ENCODE measurements around the gene SYNE1.

SYNE1 gene

DNA sequence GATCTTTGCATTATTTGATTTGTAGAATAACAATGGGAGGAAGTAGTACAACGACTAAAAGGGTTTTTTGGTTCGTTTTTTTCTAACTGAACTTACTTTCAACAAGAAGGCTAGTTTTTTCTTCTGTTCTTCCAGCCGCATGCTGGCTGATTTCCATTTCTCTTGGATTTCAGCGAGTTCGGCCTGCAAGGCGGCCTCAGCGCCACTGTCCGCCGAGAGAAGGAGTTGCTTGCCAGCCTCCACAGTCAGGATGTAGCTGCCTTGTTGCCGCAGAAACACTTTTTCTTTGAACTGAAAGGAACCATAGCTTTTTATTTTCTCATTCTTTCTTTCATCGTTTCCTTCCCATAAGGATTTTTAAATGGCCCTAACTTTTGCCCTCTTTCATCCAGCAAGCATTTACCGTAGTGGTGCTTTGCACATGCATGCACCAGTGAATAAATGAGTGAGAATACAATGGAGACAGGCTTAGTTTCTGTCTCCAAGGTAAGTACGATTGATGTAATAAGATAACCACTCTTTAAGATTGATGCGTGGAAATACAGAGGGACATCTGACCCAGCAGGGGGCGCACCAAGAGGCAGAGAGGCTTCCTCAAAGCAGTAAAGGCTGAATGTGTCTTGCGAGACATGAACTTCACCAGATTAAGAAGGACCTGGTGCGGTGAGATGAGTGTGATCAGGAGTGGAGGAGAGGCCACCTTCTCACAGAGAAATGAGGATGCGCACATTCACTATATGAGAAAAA is 430.9 kb downstream of the SYNE1 start:
- H3K4me3 Mint-ChIP-seq = no peak overlapping the region
- CTCF ChIA-PET = interaction anchor here (1.1 to 1.7 kb wide), 2 partner anchors 9 to 515 kb away, joined by 4 read pairs; no protein-coding TSS in a partner anchor
- no peaks in the 10 kb centered on the region for H3K27me3 Mint-ChIP-seq
- H3K9me3 Mint-ChIP-seq = no peaks in the 10 kb centered on the region
- H3K27ac Mint-ChIP-seq = no peak overlapping the region
- no peaks in the 10 kb centered on the region for H3K4me1 Mint-ChIP-seq
- peaks cover 52% of the 10 kb centered on the region for H3K36me3 Mint-ChIP-seq
- peak; percentile 67 for DNase-seq

DNA sequence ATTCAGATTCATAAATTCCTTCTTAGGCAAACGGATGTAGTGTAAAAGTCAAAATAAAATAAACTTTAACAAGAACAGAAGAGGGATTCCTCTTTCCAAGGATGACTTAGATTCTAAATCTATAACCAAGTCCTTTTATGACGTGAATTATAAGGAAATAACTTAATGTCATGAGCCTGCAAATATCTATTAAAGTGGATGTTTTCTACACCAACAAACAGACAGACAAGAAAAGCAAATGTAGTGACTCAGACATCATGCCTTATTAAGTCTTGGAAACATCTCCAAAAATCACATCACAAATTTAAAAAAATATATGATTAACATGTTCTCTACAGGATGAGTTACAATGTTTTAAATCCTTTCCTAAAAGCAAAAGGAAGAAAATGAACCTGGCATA is 432.6 kb downstream of the SYNE1 start:
- Mint-ChIP-seq H3K9me3 (no peaks in the 10 kb centered on the region), H3K4me1 (no peaks in the 10 kb centered on the region), H3K27me3 (no peaks in the 10 kb centered on the region), H3K4me3 (no peak overlapping the region), H3K27ac (no peak overlapping the region), H3K36me3 (peaks cover 57% of the 10 kb centered on the region)
- DNase-seq = no peak
- CTCF ChIA-PET = no interaction called here

DNA sequence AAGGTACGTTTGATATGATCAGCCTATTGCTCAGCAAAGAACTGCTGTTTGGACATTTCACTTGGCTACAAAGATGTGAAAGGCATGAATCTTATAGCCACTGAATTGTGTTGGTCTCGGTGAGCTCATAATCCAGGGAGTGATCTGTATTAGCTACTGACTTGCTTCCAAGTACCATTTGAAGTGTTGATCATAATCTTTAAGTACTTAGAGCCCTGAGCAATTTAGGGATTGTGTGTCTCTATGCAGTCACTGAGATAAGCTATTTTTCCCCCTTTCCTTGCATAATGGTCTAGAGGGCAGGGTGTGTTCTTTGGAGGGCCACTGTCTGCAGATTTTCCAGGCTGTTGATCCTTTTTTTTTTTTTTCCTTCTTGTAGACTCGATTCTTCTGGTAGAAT is 436.0 kb downstream of the SYNE1 start:
- no peak for DNase-seq
- H3K9me3 Mint-ChIP-seq = peaks cover 1% of the 10 kb centered on the region
- H3K27ac Mint-ChIP-seq = no peak overlapping the region
- H3K27me3 Mint-ChIP-seq = no peaks in the 10 kb centered on the region
- no peak overlapping the region for H3K4me3 Mint-ChIP-seq
- peaks cover 10% of the 10 kb centered on the region for H3K4me1 Mint-ChIP-seq
- H3K36me3 Mint-ChIP-seq = peaks cover 68% of the 10 kb centered on the region
- CTCF ChIA-PET = no interaction called here

DNA sequence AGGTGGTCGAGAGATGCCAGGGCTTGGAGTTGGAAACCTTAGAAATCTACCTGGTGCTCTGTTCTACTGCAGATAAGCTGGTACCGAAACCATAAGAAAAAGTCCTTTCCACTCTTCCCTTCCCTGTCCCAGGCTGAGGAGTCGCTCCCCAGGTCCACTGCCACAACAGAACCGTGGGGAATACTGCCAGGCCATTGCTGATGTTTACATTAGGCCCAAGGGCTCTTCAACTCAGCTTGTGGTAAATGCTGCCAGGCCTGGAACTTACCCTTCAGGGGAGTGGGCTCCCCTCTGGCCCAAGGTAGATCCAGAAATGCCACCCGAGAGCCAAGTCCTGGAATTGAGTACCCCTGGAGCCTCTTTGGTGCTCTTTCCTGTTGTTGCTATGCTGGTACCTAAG is 441.3 kb downstream of the SYNE1 start:
- Mint-ChIP-seq H3K36me3 (peaks cover 68% of the 10 kb centered on the region), H3K27ac (no peak overlapping the region), H3K9me3 (peaks cover 26% of the 10 kb centered on the region), H3K27me3 (no peaks in the 10 kb centered on the region), H3K4me1 (peaks cover 10% of the 10 kb centered on the region), H3K4me3 (no peak overlapping the region)
- CTCF ChIA-PET = no interaction called here
- no peak for DNase-seq

DNA sequence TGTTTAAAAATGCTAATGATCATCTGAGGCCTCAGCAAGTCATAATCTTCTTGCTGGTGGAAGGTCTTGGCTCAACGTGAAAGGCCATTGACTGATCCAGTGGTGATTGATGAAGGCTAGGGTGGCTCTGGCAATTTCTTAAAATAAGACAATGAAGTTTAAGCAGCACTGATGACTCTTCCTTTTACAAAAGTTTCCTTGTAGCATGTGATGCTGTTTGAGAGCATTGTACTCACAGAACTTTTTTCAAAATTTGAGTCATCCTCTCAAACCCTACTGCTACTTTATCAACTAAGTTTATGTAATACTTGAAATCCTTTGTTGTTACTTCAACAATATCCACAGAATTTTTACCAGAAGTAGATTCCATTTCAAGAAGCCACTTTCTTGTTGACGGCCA is 447.4 kb downstream of the SYNE1 start:
- Mint-ChIP-seq H3K27ac (no peak overlapping the region), H3K4me3 (no peak overlapping the region), H3K9me3 (peaks cover 16% of the 10 kb centered on the region), H3K4me1 (peaks cover 33% of the 10 kb centered on the region), H3K27me3 (no peaks in the 10 kb centered on the region), H3K36me3 (peaks cover 63% of the 10 kb centered on the region)
- CTCF ChIA-PET = no interaction called here
- DNase-seq = no peak

DNA sequence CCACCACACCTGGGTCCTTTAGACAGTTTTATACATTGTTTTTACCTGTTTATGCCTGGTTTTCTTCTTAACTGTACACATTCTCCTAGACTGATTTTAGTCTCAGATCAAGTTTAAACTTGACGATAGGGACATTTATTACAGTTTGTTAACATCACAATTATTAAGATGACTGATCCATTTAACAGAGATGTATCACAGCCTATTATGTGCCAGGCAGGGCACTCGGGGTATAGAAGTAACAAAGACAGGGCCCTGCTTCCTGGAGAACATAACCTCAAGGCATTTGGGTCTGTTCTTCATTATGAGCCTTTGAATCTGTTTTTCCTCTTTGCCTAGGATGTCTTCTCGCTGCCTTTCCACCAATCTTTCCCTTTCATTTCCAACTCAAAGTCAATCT is 449.2 kb downstream of the SYNE1 start:
- Mint-ChIP-seq H3K27me3 (no peaks in the 10 kb centered on the region), H3K27ac (no peak overlapping the region), H3K9me3 (peaks cover 8% of the 10 kb centered on the region), H3K4me1 (peaks cover 42% of the 10 kb centered on the region), H3K36me3 (peaks cover 61% of the 10 kb centered on the region), H3K4me3 (no peak overlapping the region)
- DNase-seq = no peak
- CTCF ChIA-PET = no interaction called here

DNA sequence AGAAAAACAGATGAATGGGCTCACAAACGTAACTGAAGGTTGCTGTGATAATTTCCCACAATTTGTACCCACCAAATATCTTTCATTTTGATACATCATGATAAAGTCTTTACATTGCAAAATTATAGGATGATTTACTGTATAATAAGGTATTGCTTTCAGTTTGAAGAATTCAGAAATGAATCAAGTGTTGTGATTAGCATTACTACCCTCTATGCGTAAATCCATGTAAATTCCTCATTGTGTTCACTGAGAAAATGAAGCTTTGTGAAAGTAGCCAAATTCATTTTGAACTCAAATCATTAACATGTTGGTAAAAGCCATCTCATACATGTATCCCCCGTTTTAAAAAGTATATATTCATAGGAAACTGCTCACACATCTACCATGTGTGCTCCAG is 450.3 kb downstream of the SYNE1 start:
- peak overlapping the region; percentile 100 for H3K27ac Mint-ChIP-seq
- CTCF ChIA-PET = interaction anchor here (0.8 kb wide), 1 partner anchor 494 kb away, joined by 4 read pairs; no protein-coding TSS in a partner anchor

DNA sequence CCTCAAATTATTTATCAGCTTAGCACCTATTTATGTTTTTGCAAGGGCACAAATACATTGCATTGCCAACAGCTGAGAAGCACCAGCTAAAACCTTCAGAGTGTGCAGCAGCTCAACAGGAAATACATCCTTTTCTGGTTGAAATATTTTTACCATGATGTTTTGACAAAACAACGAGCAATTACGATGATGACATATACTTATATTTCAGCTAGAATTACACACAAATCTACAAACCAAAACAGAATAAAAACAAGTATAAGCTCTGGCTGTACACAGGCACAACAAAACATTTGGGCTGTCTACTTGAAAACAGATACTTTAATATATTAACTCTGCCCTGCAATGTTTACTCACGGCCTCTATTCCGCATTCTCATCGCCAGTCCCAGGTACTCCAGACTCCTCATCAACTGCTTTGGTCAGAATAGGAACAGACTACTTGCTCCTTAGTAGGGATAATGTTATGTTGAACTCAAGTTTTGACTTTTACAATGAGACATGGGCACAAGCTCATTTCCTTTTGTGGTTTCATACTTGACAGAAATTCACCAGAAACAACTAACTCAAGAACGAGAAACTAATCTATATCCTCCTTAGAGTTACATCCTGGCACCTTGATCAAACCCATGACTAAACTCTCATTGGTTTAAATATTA is 452.1 kb downstream of the SYNE1 start:
- Mint-ChIP-seq H3K27me3 (no peaks in the 10 kb centered on the region), H3K36me3 (peaks cover 64% of the 10 kb centered on the region), H3K4me1 (peaks cover 66% of the 10 kb centered on the region), H3K4me3 (peak overlapping the region; percentile 92), H3K27ac (peak overlapping the region; percentile 100), H3K9me3 (no peaks in the 10 kb centered on the region)
- peak; percentile 36 for DNase-seq
- CTCF ChIA-PET = interaction anchor here (1.1 to 2.1 kb wide), 9 partner anchors 11 to 423 kb away, joined by 3 to 5 read pairs (median 4); no protein-coding TSS in a partner anchor

More for the DNA sequence above, 450.3 kb downstream of the SYNE1 start:
- DNase-seq = no peak
- Mint-ChIP-seq H3K36me3 (peaks cover 62% of the 10 kb centered on the region), H3K4me1 (peaks cover 54% of the 10 kb centered on the region), H3K4me3 (peak overlapping the region; percentile 27), H3K27me3 (no peaks in the 10 kb centered on the region), H3K9me3 (peaks cover 3% of the 10 kb centered on the region)

DNA sequence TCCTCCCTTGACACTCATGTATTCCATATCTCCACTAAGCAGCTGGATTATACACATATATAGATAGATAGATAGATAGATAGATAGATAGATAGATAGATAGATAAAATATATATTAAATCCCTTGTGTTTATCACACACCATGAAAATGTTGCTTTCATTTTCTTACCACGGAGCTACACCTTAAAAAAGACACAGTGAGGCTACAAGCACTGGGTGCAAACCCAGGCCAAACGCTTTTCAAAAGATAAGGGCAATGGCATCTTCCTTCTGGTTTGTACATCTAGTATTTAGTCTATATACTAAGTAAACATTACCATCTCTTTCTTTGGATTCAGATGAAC is 452.6 kb downstream of the SYNE1 start:
- Mint-ChIP-seq H3K4me1 (peaks cover 64% of the 10 kb centered on the region), H3K36me3 (peaks cover 62% of the 10 kb centered on the region), H3K27ac (peak overlapping the region; percentile 100), H3K9me3 (no peaks in the 10 kb centered on the region), H3K27me3 (no peaks in the 10 kb centered on the region), H3K4me3 (peak overlapping the region; percentile 92)
- DNase-seq = no peak
- CTCF ChIA-PET = interaction anchor here (1.1 to 2.1 kb wide), 9 partner anchors 10 to 423 kb away, joined by 3 to 5 read pairs (median 4); no protein-coding TSS in a partner anchor

DNA sequence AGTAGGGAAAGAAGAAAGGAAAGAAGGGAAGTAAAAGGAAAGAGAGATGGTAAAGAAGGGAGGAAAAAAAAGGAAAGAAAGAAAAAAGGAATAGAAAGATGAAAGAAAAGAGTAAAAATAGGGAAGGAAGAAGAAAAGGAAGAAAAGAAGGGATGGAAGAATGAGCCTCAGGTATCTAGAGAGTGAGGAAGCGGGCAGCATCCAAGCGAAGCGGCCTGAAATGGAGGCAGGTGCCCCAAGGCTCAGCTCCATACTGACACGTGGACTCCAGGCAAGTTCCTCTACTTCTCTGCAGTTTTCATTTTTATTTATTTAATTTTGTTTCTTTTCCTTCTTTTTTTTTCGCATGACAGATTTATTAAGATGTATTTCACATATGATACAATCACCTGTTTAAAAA is 456.6 kb downstream of the SYNE1 start:
- CTCF ChIA-PET = interaction anchor here (0.8 kb wide), 1 partner anchor 56 kb away, joined by 3 read pairs; no protein-coding TSS in a partner anchor
- Mint-ChIP-seq H3K4me1 (peaks cover 43% of the 10 kb centered on the region), H3K4me3 (no peak overlapping the region), H3K27me3 (no peaks in the 10 kb centered on the region), H3K36me3 (peaks cover 51% of the 10 kb centered on the region), H3K9me3 (no peaks in the 10 kb centered on the region), H3K27ac (peak overlapping the region; percentile 45)
- DNase-seq = no peak

DNA sequence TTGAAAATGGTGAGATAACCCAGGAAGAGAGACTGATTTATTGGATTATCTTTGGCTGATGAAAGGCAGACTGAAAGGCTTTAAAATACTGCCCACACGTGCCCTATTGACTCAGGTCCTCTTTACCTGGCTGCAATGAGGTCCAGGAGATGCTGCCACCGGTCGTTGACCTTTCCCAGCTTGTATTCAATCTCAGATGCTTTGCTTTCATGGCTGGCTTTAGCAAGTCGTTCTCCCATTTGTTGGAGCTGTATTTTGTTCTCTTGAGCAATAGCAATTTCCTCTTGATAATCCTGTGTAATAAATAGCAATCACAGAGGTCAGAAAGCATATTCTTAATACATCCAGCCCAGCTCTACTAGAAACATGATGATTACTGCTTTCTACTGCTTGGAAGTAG is 460.9 kb downstream of the SYNE1 start:
- Mint-ChIP-seq H3K36me3 (peaks cover 64% of the 10 kb centered on the region), H3K27ac (no peak overlapping the region), H3K9me3 (no peaks in the 10 kb centered on the region), H3K27me3 (no peaks in the 10 kb centered on the region), H3K4me3 (no peak overlapping the region), H3K4me1 (peaks cover 33% of the 10 kb centered on the region)
- CTCF ChIA-PET = no interaction called here
- no peak for DNase-seq

DNA sequence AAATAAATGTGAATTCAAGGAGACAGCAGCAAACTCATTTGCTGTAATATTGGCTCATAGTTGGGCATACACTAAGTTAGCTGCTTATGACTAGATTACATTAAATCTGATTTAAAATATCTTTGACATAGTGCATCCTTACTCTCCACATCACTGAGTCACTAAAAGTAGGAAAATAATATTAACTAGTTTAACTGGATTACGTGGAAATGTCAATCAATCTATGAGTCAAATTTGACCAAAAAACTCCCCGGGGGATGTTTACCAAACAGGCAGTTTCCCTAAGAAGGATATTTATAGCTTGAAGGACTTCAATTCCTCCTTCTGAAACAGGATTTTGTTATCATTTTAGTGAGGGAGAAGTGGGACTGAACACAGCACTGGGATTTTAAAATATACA is 463.2 kb downstream of the SYNE1 start:
- Mint-ChIP-seq H3K27me3 (no peaks in the 10 kb centered on the region), H3K4me3 (no peak overlapping the region), H3K9me3 (peaks cover 6% of the 10 kb centered on the region), H3K27ac (peak overlapping the region; percentile 21), H3K36me3 (peaks cover 64% of the 10 kb centered on the region), H3K4me1 (peaks cover 34% of the 10 kb centered on the region)
- CTCF ChIA-PET = interaction anchor here (0.6 to 1.9 kb wide), 2 partner anchors 11 to 1217 kb away, joined by 3 to 5 read pairs; no protein-coding TSS in a partner anchor
- DNase-seq = no peak

DNA sequence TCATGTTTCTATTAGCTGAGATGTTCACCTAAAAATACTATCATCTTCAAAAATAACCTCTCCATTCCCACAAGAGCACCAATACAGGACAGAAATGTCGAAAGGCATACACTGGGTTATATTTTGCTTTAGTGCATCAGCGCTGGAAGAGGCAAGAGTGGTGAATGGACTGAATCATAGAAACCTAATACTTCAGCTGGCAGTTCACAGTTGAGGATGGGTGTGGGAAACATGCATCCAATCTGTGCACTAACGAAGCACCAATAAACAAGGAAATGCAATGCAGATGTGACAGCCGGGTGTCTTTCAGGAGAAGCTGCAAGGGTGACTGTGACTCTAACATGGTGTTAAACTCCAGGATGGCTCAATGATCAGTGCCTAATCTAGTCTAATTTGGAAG is 463.8 kb downstream of the SYNE1 start:
- peaks cover 34% of the 10 kb centered on the region for H3K4me1 Mint-ChIP-seq
- no peak for DNase-seq

DNA sequence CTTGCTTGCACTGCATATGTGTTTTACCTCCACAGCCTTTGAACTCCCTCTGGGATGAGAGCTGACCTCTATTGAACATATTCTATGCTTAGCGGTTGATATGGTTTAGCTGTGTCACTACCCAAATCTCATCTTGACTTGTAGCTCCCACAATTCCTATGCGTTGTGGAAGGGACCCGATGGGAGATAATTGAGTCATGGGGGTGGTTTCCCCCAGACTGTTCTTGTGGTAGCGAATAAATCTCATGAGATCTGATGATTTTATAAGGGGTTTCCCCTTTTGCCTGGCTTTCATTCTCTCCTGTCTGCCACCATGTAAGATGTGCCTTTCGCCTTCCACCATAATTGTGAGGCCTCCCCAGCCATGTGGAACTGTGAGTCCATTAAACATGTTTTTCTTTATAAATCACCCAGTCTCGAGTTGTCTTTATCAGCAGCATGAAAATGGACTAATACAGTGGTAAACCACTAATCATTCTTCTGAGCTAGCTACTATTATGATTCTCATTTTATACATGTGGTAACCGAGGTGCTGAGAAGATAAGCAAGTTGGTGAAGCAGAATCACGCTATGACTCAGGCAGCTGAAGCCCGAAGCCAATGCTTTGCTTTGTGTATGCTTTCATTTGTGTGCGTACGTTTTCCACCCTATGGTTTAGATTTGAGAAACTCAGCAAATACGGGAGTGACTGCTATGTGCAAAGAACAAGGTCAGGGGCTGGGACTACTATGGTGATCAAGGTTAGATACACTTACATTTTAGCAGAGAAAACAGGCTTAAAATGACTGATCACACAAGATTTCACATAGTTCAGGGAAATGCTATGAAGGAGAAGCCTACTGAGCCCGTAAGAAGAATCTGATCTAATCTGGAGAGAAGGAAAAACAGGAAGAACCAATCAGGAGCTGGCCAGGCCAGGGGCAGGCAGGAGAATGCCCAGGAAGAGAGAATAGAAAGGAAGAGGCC is 466.2 kb downstream of the SYNE1 start:
- H3K36me3 Mint-ChIP-seq = peaks cover 72% of the 10 kb centered on the region
- H3K27ac Mint-ChIP-seq = peak overlapping the region; percentile 85

More for the DNA sequence above, 463.8 kb downstream of the SYNE1 start:
- Mint-ChIP-seq H3K27ac (no peak overlapping the region), H3K4me3 (no peak overlapping the region), H3K9me3 (peaks cover 6% of the 10 kb centered on the region), H3K27me3 (no peaks in the 10 kb centered on the region), H3K36me3 (peaks cover 67% of the 10 kb centered on the region)
- CTCF ChIA-PET = interaction anchor here (1.4 to 1.9 kb wide), 2 partner anchors 11 to 12 kb away, joined by 3 to 5 read pairs; no protein-coding TSS in a partner anchor

More for the DNA sequence above, 466.2 kb downstream of the SYNE1 start:
- peak; percentile 50 for DNase-seq
- Mint-ChIP-seq H3K4me3 (peak overlapping the region; percentile 6), H3K9me3 (peaks cover 6% of the 10 kb centered on the region), H3K27me3 (no peaks in the 10 kb centered on the region), H3K4me1 (peaks cover 34% of the 10 kb centered on the region)
- CTCF ChIA-PET = interaction anchor here (0.6 kb wide), 1 partner anchor 437 kb away, joined by 3 read pairs; no protein-coding TSS in a partner anchor
